M059J (cell line): Measurements from ENCODE around the gene DMD. TPM values are rescaled to one million over a fixed set of nuclear protein-coding genes. Genes with fewer than 3 reads are reported as not detected.
"Not testable (repeated sequence)": the region's sequence is repeated elsewhere in the genome, so short reads cannot be mapped to it uniquely, and the experiment has no call there.

Source experiments
- DNase-seq: peaks from one replicate; pipeline ENCODE4 v3.0.0-alpha.2; 2012; ENCODE audit warnings: low read depth
- total RNA-seq: library from RNA; depleted of rRNA; stranded (reverse); fragments of >200 nt; shearing (Covaris generic); gene quantifications from 2 replicates; pipeline ENCODE4 v1.2.3, GENCODE V29; 2014

DMD gene
- total RNA-seq, 1 experiment from 2014 or later, result 1.1 TPM

GRCh38 chrX:32618154-32618553 is 593.2 kb downstream of the DMD start:
- DNase-seq, result no peak

GRCh38 chrX:32614707-32615106 is 596.6 kb downstream of the DMD start:
- DNase-seq, result no peak

- no peak for DNase-seq
Observed at GRCh38 chrX:32599156-32599555, 612.2 kb downstream of the DMD start.

- no peak for DNase-seq
Observed at GRCh38 chrX:32598707-32599106, 612.6 kb downstream of the DMD start.

- no peak for DNase-seq
Observed at GRCh38 chrX:32597777-32598176, 613.6 kb downstream of the DMD start.

GRCh38 chrX:32592786-32593185 is 618.6 kb downstream of the DMD start:
- no peak for DNase-seq

DNA sequence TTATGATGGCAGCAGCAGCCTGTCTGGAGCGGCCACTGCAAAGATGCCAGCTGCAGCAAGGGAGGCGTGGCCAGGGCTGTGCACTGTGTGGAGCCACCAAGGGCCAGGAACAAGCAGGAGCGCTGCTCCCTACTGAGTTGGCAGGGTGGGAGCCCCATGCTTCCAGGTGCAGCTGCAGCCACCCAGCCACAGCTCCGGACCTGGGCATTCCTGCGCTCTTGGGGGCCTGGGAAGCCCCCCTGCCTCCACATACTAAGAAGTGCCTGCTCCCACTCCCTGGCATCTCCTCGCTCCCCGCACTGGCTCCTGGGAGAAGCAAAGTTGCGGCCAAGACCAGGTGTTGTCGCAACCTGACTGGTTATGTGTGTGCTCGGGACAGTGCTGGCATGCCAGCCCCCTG is 619.8 kb downstream of the DMD start:
- DNase-seq, result no peak

GRCh38 chrX:32582729-32583128 is 628.6 kb downstream of the DMD start:
- DNase-seq, result no peak

DNA sequence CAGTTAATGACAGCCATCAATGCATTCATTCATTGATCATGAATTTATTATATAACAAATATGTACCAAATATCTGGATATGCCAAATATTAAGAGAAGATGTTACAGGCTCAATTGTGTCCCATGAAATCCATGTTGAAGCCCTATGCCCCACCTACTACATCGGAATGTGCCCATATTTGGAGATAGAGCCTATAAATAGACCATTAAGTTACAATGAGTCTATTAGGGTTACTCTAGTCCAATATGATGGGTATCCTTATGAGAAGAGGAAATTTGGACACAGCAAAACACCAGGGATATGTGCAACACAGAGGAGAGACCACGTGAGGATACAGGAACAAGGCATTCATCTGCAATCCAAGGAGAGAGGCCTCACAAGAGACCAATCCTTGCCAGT is 634.5 kb downstream of the DMD start:
- DNase-seq, result no peak

DNA sequence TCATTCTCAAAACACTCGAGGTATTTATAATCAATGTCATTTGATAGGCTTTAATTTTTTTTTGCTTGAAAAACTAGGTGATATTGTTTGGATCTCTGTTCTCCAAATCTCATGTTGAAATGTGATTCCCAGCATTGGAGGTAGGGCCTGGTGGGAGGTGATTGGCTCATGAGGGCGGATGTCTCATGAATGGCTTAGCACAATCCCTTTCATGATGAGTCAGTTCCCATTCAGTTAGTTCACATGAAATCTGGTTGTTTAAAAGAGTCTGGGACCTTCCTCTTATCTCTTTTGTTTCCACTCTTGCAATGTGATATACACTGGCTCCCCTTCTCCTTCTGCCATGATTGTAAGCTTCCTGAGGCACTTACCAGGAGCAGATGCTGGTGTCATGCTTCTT is 638.7 kb downstream of the DMD start:
- DNase-seq, result peak; percentile 19

DNA sequence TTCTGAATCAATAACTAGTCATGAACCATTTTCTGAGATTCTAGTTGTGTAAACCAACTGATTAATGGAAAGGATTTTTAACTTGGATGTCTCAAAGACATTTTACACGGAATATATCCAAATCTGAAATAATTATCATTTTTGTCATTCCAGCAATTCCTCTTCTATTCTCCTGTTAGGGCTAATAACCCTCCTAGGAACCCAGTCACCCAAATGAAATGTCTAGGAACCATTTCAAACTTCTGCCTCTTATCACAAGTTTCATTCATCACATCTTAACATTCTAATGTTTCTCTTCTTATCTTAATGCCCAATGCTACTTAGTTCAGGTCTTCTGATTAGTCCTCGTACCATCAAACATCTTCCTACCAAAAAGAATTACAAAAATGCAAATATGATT is 639.8 kb downstream of the DMD start:
- no peak for DNase-seq

- DNase-seq, result no peak
Observed at GRCh38 chrX:32562261-32562660, 649.1 kb downstream of the DMD start.

GRCh38 chrX:32545101-32545500 is 666.2 kb downstream of the DMD start:
- no peak for DNase-seq

DNA sequence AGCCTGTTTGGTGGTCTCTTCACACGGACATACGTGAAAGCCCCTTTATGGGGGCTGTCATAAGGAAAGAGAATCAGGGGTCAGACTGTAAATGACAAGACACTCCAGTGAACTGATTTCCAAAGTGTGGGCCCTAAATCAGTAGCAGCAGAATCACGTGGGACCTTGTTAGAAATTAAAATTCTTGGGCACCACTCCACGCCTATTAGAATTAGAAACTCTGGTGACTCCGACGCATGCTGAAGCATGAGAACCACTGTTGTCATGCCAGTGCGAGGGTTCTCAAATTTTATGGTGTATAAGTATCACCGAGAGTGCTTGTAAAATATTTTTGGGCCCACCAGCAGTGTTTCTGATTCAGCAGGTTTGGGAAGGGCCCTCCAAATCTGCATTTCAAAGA is 672.8 kb downstream of the DMD start:
- DNase-seq, result no peak

GRCh38 chrX:32533848-32534247 is 677.5 kb downstream of the DMD start:
- no peak for DNase-seq

DNA sequence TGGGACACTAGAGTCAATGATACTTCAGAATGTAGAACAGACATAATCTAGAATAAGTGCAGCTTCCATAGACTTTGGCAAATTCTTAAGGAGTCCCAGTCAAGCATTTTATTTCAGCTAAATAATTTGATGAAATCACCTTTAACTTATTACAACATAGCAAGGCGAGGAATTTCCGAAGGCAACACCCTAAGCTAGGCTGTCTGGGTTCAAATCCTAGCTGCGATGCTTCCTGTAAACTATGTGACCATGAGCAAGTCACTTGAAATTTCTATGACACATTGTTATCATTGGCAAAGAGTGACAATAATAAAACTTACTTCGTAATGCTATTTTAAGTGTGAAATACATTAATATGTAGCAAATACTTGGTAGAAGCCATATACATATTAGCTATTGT is 679.1 kb downstream of the DMD start:
- DNase-seq, result no peak

DNA sequence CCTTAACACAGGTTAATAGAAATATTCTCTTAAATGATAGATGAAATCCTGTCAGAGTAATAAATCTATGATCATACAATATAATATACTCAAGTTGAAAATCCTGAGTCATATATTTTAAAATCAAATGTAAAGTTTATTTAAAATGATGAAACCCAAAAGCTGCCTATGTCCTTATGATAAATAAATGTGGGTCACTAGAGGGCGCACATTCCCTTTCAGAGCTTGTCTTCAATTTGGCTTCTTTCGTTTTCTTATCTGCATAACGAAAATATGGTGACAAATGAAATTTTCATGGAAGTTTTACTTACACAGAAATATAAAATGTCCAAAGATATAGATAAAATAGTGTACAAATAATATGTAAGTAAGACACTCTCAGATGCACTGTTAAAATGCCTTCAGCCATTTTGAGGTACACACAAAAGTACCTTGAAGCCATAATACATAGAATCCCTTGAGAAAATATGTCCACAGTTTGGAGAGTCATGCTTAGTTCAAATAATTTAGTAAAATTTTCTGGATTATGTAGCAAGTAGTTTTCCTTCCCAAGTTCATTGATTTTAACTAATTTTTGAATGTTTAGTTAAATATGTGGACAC is 680.4 kb downstream of the DMD start:
- peak; percentile 12 for DNase-seq

DNA sequence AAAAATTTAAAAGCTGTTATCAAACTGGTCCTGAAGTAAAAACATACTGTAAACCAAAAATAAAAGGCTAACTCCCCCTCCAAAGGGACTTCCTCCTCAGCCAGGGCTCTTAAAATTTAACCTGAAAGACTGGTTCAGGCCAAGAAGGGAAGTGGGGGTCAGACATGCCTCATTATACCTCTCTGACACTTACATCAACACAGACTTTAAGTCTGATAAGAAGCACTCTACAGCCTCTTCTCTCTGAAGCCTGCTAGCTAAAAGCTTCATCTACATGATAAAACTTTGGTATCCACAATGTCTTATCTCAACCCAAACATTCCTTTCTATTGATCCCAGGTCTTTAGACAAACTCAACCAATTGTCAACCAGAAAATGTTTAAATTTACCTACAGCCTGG is 682.9 kb downstream of the DMD start:
- not testable (repeated sequence) for DNase-seq

DNA sequence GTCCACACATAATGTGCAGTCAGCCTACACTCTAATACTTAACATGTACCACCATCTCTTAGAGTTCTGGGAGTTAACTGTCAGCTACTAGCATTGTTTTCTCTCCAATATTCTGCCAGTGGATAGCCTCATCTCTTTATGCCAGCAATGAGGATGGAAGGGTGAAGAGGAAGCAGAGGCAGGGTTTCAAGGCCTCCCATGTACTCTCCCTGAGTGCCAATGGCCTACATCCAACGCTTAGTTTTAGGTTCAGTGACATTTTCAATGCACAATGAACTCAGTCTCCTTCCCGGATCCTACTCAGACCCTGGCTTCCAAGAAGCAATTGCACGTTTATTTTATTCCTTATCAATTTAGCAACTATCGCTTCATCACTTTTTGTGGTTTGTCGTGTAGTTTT is 686.1 kb downstream of the DMD start:
- DNase-seq, result no peak

GRCh38 chrX:32524385-32524784 is 687.0 kb downstream of the DMD start:
- no peak for DNase-seq

- DNase-seq, result no peak
Observed at GRCh38 chrX:32520789-32521188, 690.6 kb downstream of the DMD start.

DNA sequence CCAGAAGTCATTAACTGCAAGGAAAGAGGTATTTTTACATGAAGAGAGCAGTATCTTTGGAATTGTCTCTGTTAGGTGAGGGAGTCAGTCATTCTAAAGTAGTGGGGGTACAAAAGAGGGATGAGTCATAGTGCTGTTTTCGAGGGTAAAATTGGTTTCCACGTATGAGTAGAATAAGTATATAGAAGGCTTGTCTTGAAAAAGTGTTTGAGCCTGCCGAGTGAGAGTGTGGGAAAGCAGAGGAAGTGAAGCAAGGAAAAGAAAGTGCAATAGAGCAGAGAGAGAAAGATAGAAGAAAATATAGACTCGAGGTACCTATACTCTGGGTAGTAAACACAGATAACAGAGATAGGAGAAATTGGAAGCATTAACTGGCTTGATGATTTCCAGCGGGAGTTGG is 696.4 kb downstream of the DMD start:
- DNase-seq, result no peak

- DNase-seq, result no peak
Observed at GRCh38 chrX:32501606-32502005, 709.7 kb downstream of the DMD start.

DNA sequence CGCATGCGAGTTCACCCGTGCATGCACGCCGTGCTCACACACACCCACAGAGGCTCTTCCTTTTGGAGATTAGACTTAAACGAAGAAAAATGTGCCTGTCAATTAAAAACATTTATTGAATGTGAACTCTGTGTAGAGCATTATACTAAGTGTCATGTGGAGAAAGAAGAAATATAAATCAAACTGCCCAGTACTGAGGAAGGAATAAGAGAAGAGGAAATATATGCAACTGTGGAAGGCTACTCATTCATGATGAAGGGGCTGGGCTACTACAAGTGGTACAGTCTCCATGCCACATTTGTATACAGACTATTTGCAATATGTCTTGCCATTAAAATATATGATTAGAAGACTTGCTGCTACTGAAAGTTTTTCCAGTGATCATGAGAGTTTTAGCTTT is 714.7 kb downstream of the DMD start:
- no peak for DNase-seq

GRCh38 chrX:32495855-32496254 is 715.5 kb downstream of the DMD start:
- no peak for DNase-seq
